Immature natural killer cell (primary cell): ENCODE data around the gene MAP3K2. TPM values are rescaled to one million over a fixed set of nuclear protein-coding genes. Genes with fewer than 3 reads are reported as not detected.
A peak's percentile ranks its signal among the peaks of the same experiment; 100 is the strongest.
"Not testable (repeated sequence)": the region's sequence is repeated elsewhere in the genome, so short reads cannot be mapped to it uniquely, and the experiment has no call there.

Source experiments
- DNase-seq, 3 donors: peaks; one replicate each; pipeline ENCODE4 v3.0.0; 2022; ENCODE audit warnings: mixed read lengths in 1 of 3
- H3K27ac Mint-ChIP-seq, 6 donors: one replicate each; pipeline ENCODE4 v1.8.0; 2020; ENCODE audit warnings: mixed read lengths in 6 of 6, mild to moderate bottlenecking in 5 of 6, inconsistent platforms in 4 of 6, moderate library complexity in 3 of 6
- H3K27me3 Mint-ChIP-seq, 3 donors: one replicate each; pipeline ENCODE4 v1.8.0; 2020 to 2021; ENCODE audit warnings: low read depth in 3 of 3, mild to moderate bottlenecking in 3 of 3, mixed read lengths in 3 of 3, moderate library complexity in 3 of 3, inconsistent platforms in 1 of 3
- H3K36me3 Mint-ChIP-seq, 3 donors: one replicate each; pipeline ENCODE4 v1.8.0; 2020; ENCODE audit warnings: mixed read lengths in 3 of 3, inconsistent platforms in 2 of 3, mild to moderate bottlenecking in 2 of 3
- H3K4me1 Mint-ChIP-seq, 2 donors: one replicate each; pipeline ENCODE4 v1.8.0; 2020; ENCODE audit warnings: inconsistent platforms in 2 of 2, mild to moderate bottlenecking in 2 of 2, mixed read lengths in 2 of 2, moderate library complexity in 1 of 2
- H3K4me3 Mint-ChIP-seq, 5 donors: one replicate each; pipeline ENCODE4 v1.8.0; 2020; ENCODE audit warnings: mild to moderate bottlenecking in 5 of 5, mixed read lengths in 5 of 5, inconsistent platforms in 3 of 5, moderate library complexity in 3 of 5
- H3K9me3 Mint-ChIP-seq, 6 donors: one replicate each; pipeline ENCODE4 v1.8.0; 2020; ENCODE audit warnings: mild to moderate bottlenecking in 6 of 6, mixed read lengths in 6 of 6, inconsistent platforms in 4 of 6, moderate library complexity in 3 of 6
- polyA plus RNA-seq, 3 donors: library from polyadenylated mRNA; unstranded; fragments of 300-500 nt; fragmentation: Illumina TruSeq; gene quantifications; one replicate each; pipeline ENCODE4 v1.2.3, GENCODE V29; 2021

Gene MAP3K2
- polyA plus RNA-seq, 3 donors from 2014 or later = 37.4 to 55.9 (median 41.4) TPM

- no peak for DNase-seq
- H3K27ac Mint-ChIP-seq = peak overlapping the region in 5 of 6 donors; percentile 32 to 85 (median 69)
- peaks cover 13 to 17% of the 10 kb centered on the region in 2 donors for H3K4me1 Mint-ChIP-seq
- no peaks in the 10 kb centered on the region for H3K9me3 Mint-ChIP-seq
- H3K27me3 Mint-ChIP-seq = peaks cover 10 to 20% (median 13%) of the 10 kb centered on the region in 3 donors
- H3K36me3 Mint-ChIP-seq = no peaks in the 10 kb centered on the region
- peak overlapping the region; percentile 59 to 88 (median 79) for H3K4me3 Mint-ChIP-seq
These were observed 28.8 kb upstream of the MAP3K2 start for GRCh38 chr2:127416506-127417001.

GRCh38 chr2:127415593-127416505 lies 28.1 kb upstream of the MAP3K2 start:
- peaks cover 6 to 16% (median 11%) of the 10 kb centered on the region in 3 donors for H3K27me3 Mint-ChIP-seq

GRCh38 chr2:127414638-127415592 lies 27.1 kb upstream of the MAP3K2 start:
- Mint-ChIP-seq H3K27ac (peak overlapping the region in 2 of 6 donors; percentile 53 to 61), H3K4me3 (peak overlapping the region in 2 of 5 donors; percentile 23 to 49), H3K4me1 (peaks cover 13 to 17% of the 10 kb centered on the region in 2 donors), H3K9me3 (no peaks in the 10 kb centered on the region), H3K27me3 (peaks cover 3 to 12% (median 7%) of the 10 kb centered on the region in 3 donors), H3K36me3 (no peaks in the 10 kb centered on the region)
- no peak for DNase-seq

More at GRCh38 chr2:127415593-127416505, 28.1 kb upstream of the MAP3K2 start:
- Mint-ChIP-seq H3K4me1 (peaks cover 13 to 17% of the 10 kb centered on the region in 2 donors), H3K27ac (peak overlapping the region in 5 of 6 donors; percentile 32 to 62 (median 45)), H3K9me3 (no peaks in the 10 kb centered on the region), H3K36me3 (no peaks in the 10 kb centered on the region), H3K4me3 (peak overlapping the region; percentile 59 to 88 (median 79))
- DNase-seq = peak; percentile 67 to 72 (median 68)

- Mint-ChIP-seq H3K27me3 (peaks cover 3 to 13% (median 7%) of the 10 kb centered on the region in 3 donors), H3K9me3 (no peaks in the 10 kb centered on the region), H3K4me1 (peaks cover 13 to 17% of the 10 kb centered on the region in 2 donors), H3K27ac (peak overlapping the region in 1 of 6 donors; percentile 38), H3K4me3 (peak overlapping the region in 1 of 5 donors; percentile 23), H3K36me3 (no peaks in the 10 kb centered on the region)
- no peak for DNase-seq
These were observed 26.2 kb upstream of the MAP3K2 start for GRCh38 chr2:127413782-127414637.

- Mint-ChIP-seq H3K4me1 (peaks cover 13 to 17% of the 10 kb centered on the region in 2 donors), H3K4me3 (no peak overlapping the region)
These were observed 25.4 kb upstream of the MAP3K2 start for GRCh38 chr2:127413200-127413599.

GRCh38 chr2:127411653-127412369 lies 24.0 kb upstream of the MAP3K2 start:
- peak overlapping the region in 1 of 5 donors; percentile 14 for H3K4me3 Mint-ChIP-seq
- H3K4me1 Mint-ChIP-seq = peaks cover 13 to 16% of the 10 kb centered on the region in 2 donors
- H3K36me3 Mint-ChIP-seq = no peaks in the 10 kb centered on the region
- DNase-seq = no peak
- no peaks in the 10 kb centered on the region for H3K9me3 Mint-ChIP-seq
- H3K27me3 Mint-ChIP-seq = peaks cover 2 to 16% (median 6%) of the 10 kb centered on the region in 3 donors
- no peak overlapping the region for H3K27ac Mint-ChIP-seq

More at GRCh38 chr2:127413200-127413599, 25.4 kb upstream of the MAP3K2 start:
- Mint-ChIP-seq H3K9me3 (no peaks in the 10 kb centered on the region), H3K27ac (no peak overlapping the region), H3K36me3 (no peaks in the 10 kb centered on the region), H3K27me3 (peaks cover 1 to 16% (median 7%) of the 10 kb centered on the region in 3 donors)
- no peak for DNase-seq

- Mint-ChIP-seq H3K27me3 (peaks cover 2 to 12% (median 6%) of the 10 kb centered on the region in 3 donors), H3K36me3 (no peaks in the 10 kb centered on the region), H3K9me3 (no peaks in the 10 kb centered on the region), H3K4me3 (peak overlapping the region in 1 of 5 donors; percentile 22), H3K4me1 (peaks cover 6 to 9% of the 10 kb centered on the region in 2 donors), H3K27ac (peak overlapping the region in 2 of 6 donors; percentile 6 to 82)
- no peak for DNase-seq
These were observed 23.3 kb upstream of the MAP3K2 start for GRCh38 chr2:127410871-127411652.

GRCh38 chr2:127409716-127410115 lies 21.9 kb upstream of the MAP3K2 start:
- not testable (repeated sequence) for H3K27ac Mint-ChIP-seq, H3K9me3 Mint-ChIP-seq, H3K36me3 Mint-ChIP-seq, H3K4me1 Mint-ChIP-seq, H3K4me3 Mint-ChIP-seq, DNase-seq
- peaks cover 2 to 13% (median 3%) of the 10 kb centered on the region in 3 donors for H3K27me3 Mint-ChIP-seq

GRCh38 chr2:127408807-127409099 lies 21.0 kb upstream of the MAP3K2 start:
- Mint-ChIP-seq H3K27me3 (peaks cover 2 to 19% (median 3%) of the 10 kb centered on the region in 3 donors), H3K27ac (peak overlapping the region in 1 of 6 donors; percentile 64), H3K4me3 (peak overlapping the region; percentile 53 to 77 (median 73)), H3K36me3 (no peaks in the 10 kb centered on the region), H3K9me3 (no peaks in the 10 kb centered on the region), H3K4me1 (peaks cover 5% of the 10 kb centered on the region in 2 donors)
- no peak for DNase-seq

GRCh38 chr2:127408004-127408806 lies 20.4 kb upstream of the MAP3K2 start:
- Mint-ChIP-seq H3K4me1 (peaks cover 5% of the 10 kb centered on the region in 2 donors), H3K4me3 (peak overlapping the region; percentile 63 to 77 (median 74)), H3K27ac (peak overlapping the region in 3 of 6 donors; percentile 64 to 76 (median 68)), H3K27me3 (peaks cover 2 to 19% (median 4%) of the 10 kb centered on the region in 3 donors), H3K9me3 (no peaks in the 10 kb centered on the region), H3K36me3 (no peaks in the 10 kb centered on the region)
- peak; percentile 86 to 88 (median 86) for DNase-seq

- Mint-ChIP-seq H3K27ac (peak overlapping the region in 5 of 6 donors; percentile 6 to 79 (median 73)), H3K4me3 (peak overlapping the region; percentile 63 to 74 (median 70)), H3K4me1 (peaks cover 5% of the 10 kb centered on the region in 2 donors), H3K9me3 (no peaks in the 10 kb centered on the region), H3K27me3 (peaks cover 2 to 19% (median 4%) of the 10 kb centered on the region in 3 donors), H3K36me3 (no peaks in the 10 kb centered on the region)
- DNase-seq = no peak
These were observed 19.9 kb upstream of the MAP3K2 start for GRCh38 chr2:127407661-127408003.
